Measurements from ENCODE around the gene RAB6B.

GRCh38 chr3:133937061-133937686 is 41.5 kb upstream of the RAB6B start:
- no peak for TF ChIP-seq CTCF (IDR thresholded peaks at IDR 0.05; ENCODE audit: poor library complexity)
- TF ChIP-seq EZH2 (IDR thresholded peaks at IDR 0.05; ENCODE audit: borderline replicate concordance) = no peak
- no peak for TF ChIP-seq EZH2phosphoT487 (IDR thresholded peaks at IDR 0.05; ENCODE audit: low read depth, severe bottlenecking, unreplicated experiment)
